ENCODE results near the gene ZBTB7A.

The ZBTB7A gene

GRCh38 chr19:4065430-4066175 lies 1.1 kb downstream of the ZBTB7A start:
- Histone ChIP-seq H3K9me3 (ENCODE audit: control insufficient read depth in 2 of 2, low read length in 2 of 2) (no peaks in the 10 kb centered on the region), H3K27me3 (ENCODE audit: control insufficient read depth in 1 of 2, insufficient read depth in 2 of 2, low read length in 2 of 2) (no peaks in the 10 kb centered on the region), H3K9ac (ENCODE audit: low read length in 2 of 2) (no peak overlapping the region), H3K27ac (ENCODE audit: low read length) (no peak overlapping the region), H3K36me3 (ENCODE audit: control insufficient read depth in 2 of 2, insufficient read depth in 2 of 2, low read length in 2 of 2) (peaks cover 0 to 2% of the 10 kb centered on the region in 2 donors), H3K4me3 (ENCODE audit: low read length in 2 of 2) (peak overlapping the region in 1 of 2 donors; percentile 80), H3K4me1 (ENCODE audit: control insufficient read depth, insufficient read depth, low read length) (peaks cover 47% of the 10 kb centered on the region)

GRCh38 chr19:4064496-4065260 lies 2.0 kb downstream of the ZBTB7A start:
- Histone ChIP-seq H3K27ac (ENCODE audit: low read length) (peak overlapping the region; percentile 90), H3K4me1 (ENCODE audit: control insufficient read depth, insufficient read depth, low read length) (peaks cover 56% of the 10 kb centered on the region)

DNA sequence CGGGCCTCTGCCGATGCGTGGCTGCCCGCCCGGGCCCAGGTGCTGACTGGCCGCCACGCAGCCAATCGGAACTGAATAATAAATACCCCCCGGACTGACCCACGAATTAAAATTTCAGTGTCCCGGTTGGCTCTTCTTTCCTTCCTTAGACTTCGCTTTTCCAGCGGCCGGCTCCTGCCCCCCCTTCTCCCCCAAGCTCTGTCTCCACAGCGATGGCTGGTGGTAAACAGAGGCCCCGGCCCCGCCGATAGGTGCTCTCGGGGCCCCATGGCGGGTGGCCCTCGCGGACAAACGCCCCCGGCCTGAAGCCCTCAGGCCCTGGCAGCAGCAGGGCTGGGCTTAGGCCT lies 2.6 kb downstream of the ZBTB7A start:
- H3K27ac ChIP-seq (ENCODE audit: low read length), result peak overlapping the region; percentile 90
- peak overlapping the region; percentile 80 for H3K4me3 ChIP-seq (ENCODE audit: low read length in 2 of 2)
- peaks cover 0 to 2% of the 10 kb centered on the region in 2 donors for H3K36me3 ChIP-seq (ENCODE audit: control insufficient read depth in 2 of 2, insufficient read depth in 2 of 2, low read length in 2 of 2)
- peaks cover 62% of the 10 kb centered on the region for H3K4me1 ChIP-seq (ENCODE audit: control insufficient read depth, insufficient read depth, low read length)
- H3K27me3 ChIP-seq (ENCODE audit: control insufficient read depth in 1 of 2, insufficient read depth in 2 of 2, low read length in 2 of 2), result no peaks in the 10 kb centered on the region
- H3K9ac ChIP-seq (ENCODE audit: low read length in 2 of 2), result peak overlapping the region; percentile 79 to 83
- H3K9me3 ChIP-seq (ENCODE audit: control insufficient read depth in 2 of 2, low read length in 2 of 2), result no peaks in the 10 kb centered on the region

More at GRCh38 chr19:4064496-4065260, 2.0 kb downstream of the ZBTB7A start:
- no peaks in the 10 kb centered on the region for H3K9me3 ChIP-seq (ENCODE audit: control insufficient read depth in 2 of 2, low read length in 2 of 2)
- H3K36me3 ChIP-seq (ENCODE audit: control insufficient read depth in 2 of 2, insufficient read depth in 2 of 2, low read length in 2 of 2), result peaks cover 0 to 2% of the 10 kb centered on the region in 2 donors
- H3K27me3 ChIP-seq (ENCODE audit: control insufficient read depth in 1 of 2, insufficient read depth in 2 of 2, low read length in 2 of 2), result no peaks in the 10 kb centered on the region
- H3K4me3 ChIP-seq (ENCODE audit: low read length in 2 of 2), result peak overlapping the region; percentile 80
- peak overlapping the region; percentile 79 to 83 for H3K9ac ChIP-seq (ENCODE audit: low read length in 2 of 2)

DNA sequence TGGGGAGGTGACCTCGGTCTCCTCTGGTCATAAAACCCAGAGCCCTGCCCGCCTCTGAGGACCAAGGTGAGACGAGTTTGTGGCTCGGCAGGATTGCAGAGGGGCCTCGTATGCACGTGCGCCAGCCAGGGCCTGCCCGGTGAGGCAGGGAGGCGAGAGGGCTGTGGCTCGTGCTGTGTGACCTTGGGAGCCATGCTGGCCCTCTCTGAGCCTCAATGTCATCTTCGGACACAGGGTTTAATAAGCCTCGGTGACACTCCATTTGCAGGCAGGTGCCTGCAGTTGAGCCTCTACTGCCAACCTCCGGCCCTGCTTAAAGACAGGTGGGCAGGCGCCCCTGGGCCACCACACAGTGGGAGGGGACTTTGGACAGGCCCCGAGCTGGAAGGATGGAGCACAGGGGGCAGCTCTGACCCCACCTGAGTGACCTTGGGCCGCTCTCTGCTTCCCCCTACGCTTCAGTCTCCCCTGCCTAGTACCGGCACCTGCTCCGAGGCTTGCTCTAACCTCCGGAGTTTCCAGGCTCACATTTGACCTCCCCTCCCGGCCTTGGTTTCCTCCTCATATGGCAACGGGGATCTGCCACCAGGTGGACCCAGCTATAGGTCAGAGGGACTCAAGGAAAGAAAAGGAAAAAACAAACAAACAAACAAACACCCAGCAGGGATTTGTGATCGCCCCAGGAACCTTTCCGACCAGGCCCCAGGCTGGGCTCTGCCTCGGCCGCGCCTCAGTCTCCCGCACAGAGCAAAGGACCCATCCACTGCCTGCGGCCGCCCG lies 3.1 kb downstream of the ZBTB7A start:
- Histone ChIP-seq H3K4me3 (ENCODE audit: low read length in 2 of 2) (peak overlapping the region; percentile 80), H3K9me3 (ENCODE audit: control insufficient read depth in 2 of 2, low read length in 2 of 2) (no peaks in the 10 kb centered on the region), H3K27me3 (ENCODE audit: control insufficient read depth in 1 of 2, insufficient read depth in 2 of 2, low read length in 2 of 2) (no peaks in the 10 kb centered on the region), H3K4me1 (ENCODE audit: control insufficient read depth, insufficient read depth, low read length) (peaks cover 67% of the 10 kb centered on the region), H3K36me3 (ENCODE audit: control insufficient read depth in 2 of 2, insufficient read depth in 2 of 2, low read length in 2 of 2) (peaks cover 0 to 2% of the 10 kb centered on the region in 2 donors), H3K9ac (ENCODE audit: low read length in 2 of 2) (peak overlapping the region; percentile 79 to 83), H3K27ac (ENCODE audit: low read length) (peak overlapping the region; percentile 90)

DNA sequence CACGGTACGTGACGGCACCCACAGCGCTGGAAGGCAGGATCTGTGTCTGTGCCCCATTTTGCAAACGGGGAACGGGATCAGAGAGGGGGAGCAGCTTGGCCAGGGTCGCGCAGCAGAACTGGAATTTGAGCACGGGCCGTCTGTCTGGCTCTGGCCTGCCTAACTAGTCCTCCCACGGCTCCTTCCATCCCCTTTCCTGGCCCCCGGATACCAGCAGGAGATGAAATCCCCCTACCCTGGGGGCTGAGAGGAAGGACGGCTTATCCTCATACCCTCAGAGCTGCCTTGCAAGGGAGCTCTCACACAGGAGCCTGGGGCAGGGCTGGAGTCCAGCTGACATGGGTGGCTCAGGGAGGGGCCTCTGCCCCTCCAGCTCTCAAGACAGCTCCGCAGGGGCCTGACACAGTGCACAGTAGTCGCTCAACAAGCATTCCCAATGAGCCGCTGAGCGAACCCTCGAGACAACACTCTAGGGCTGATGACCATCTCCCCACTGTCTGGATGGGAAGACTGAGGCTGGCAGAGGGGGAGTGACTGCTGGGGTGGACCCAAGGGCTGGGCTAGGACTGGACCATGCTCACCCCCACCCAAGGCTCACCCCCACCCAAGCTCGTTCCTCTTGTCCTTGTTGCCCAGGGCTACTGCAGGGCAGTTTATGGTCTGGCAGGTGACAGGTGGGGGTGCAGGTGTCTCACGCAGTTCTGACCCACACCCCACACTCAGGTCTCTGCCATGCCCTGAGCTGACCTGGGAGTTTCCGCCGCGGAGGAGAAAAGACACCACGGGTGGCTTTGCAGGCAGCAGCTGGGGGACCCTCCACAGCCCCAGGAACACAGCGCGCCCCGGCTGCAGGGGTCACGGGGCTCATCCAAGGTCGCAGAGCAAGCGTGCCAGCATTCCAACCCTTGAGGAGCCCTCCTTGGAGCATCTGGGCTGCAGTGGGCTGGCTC lies 4.0 kb downstream of the ZBTB7A start:
- Histone ChIP-seq H3K27ac (ENCODE audit: low read length) (peak overlapping the region; percentile 90), H3K27me3 (ENCODE audit: control insufficient read depth in 1 of 2, insufficient read depth in 2 of 2, low read length in 2 of 2) (no peaks in the 10 kb centered on the region), H3K9me3 (ENCODE audit: control insufficient read depth in 2 of 2, low read length in 2 of 2) (no peaks in the 10 kb centered on the region), H3K4me3 (ENCODE audit: low read length in 2 of 2) (peak overlapping the region; percentile 80), H3K9ac (ENCODE audit: low read length in 2 of 2) (peak overlapping the region in 1 of 2 donors; percentile 83), H3K36me3 (ENCODE audit: control insufficient read depth in 2 of 2, insufficient read depth in 2 of 2, low read length in 2 of 2) (peaks cover 0 to 2% of the 10 kb centered on the region in 2 donors), H3K4me1 (ENCODE audit: control insufficient read depth, insufficient read depth, low read length) (peaks cover 68% of the 10 kb centered on the region)

GRCh38 chr19:4061683-4062418 lies 4.8 kb downstream of the ZBTB7A start:
- Histone ChIP-seq H3K9ac (ENCODE audit: low read length in 2 of 2) (peak overlapping the region; percentile 60 to 69), H3K9me3 (ENCODE audit: control insufficient read depth in 2 of 2, low read length in 2 of 2) (no peaks in the 10 kb centered on the region), H3K27ac (ENCODE audit: low read length) (peak overlapping the region; percentile 90), H3K4me3 (ENCODE audit: low read length in 2 of 2) (peak overlapping the region; percentile 49 to 80), H3K27me3 (ENCODE audit: control insufficient read depth in 1 of 2, insufficient read depth in 2 of 2, low read length in 2 of 2) (no peaks in the 10 kb centered on the region), H3K36me3 (ENCODE audit: control insufficient read depth in 2 of 2, insufficient read depth in 2 of 2, low read length in 2 of 2) (peaks cover 0 to 2% of the 10 kb centered on the region in 2 donors), H3K4me1 (ENCODE audit: control insufficient read depth, insufficient read depth, low read length) (peaks cover 68% of the 10 kb centered on the region)

- H3K9ac ChIP-seq (ENCODE audit: low read length in 2 of 2), result peak overlapping the region; percentile 60 to 69
Observed at GRCh38 chr19:4061178-4061682, 5.5 kb downstream of the ZBTB7A start.

DNA sequence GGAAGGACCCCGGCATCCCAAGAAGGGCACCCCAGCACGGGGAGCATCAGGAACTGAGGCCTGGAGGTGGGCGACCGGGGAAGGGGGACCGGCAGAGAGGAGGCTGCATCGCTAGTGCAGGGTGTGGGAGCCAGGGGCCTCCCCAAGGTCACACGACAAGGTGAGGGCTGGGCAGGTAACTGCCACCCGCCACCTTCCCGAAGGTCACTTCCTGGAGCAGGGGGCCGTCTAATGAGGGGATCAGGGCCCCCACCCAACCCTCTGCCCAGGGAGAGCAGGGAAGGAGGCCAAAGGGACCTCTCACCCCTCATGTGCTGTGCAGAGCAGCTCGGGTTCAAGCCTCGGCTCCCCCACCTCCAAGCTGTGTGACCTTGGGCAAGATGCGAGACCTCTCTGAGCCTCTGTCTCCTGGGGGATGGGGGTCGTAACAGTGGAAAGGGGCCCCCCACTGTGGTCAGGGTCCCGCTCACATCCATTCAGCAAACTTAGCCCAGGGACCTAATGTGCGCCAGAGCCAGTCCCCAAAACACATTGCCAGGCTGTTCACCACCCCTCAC lies 6.0 kb downstream of the ZBTB7A start:
- no peaks in the 10 kb centered on the region for H3K27me3 ChIP-seq (ENCODE audit: control insufficient read depth in 1 of 2, insufficient read depth in 2 of 2, low read length in 2 of 2)
- peaks cover 73% of the 10 kb centered on the region for H3K4me1 ChIP-seq (ENCODE audit: control insufficient read depth, insufficient read depth, low read length)
- H3K9ac ChIP-seq (ENCODE audit: low read length in 2 of 2), result peak overlapping the region; percentile 60 to 69
- peak overlapping the region; percentile 43 to 80 for H3K4me3 ChIP-seq (ENCODE audit: low read length in 2 of 2)
- no peaks in the 10 kb centered on the region for H3K9me3 ChIP-seq (ENCODE audit: control insufficient read depth in 2 of 2, low read length in 2 of 2)
- peak overlapping the region; percentile 90 for H3K27ac ChIP-seq (ENCODE audit: low read length)
- H3K36me3 ChIP-seq (ENCODE audit: control insufficient read depth in 2 of 2, insufficient read depth in 2 of 2, low read length in 2 of 2), result peaks cover 2 to 3% of the 10 kb centered on the region in 2 donors

More at GRCh38 chr19:4061178-4061682, 5.5 kb downstream of the ZBTB7A start:
- Histone ChIP-seq H3K4me1 (ENCODE audit: control insufficient read depth, insufficient read depth, low read length) (peaks cover 68% of the 10 kb centered on the region), H3K36me3 (ENCODE audit: control insufficient read depth in 2 of 2, insufficient read depth in 2 of 2, low read length in 2 of 2) (peaks cover 0 to 2% of the 10 kb centered on the region in 2 donors), H3K27me3 (ENCODE audit: control insufficient read depth in 1 of 2, insufficient read depth in 2 of 2, low read length in 2 of 2) (no peaks in the 10 kb centered on the region), H3K9me3 (ENCODE audit: control insufficient read depth in 2 of 2, low read length in 2 of 2) (no peaks in the 10 kb centered on the region), H3K4me3 (ENCODE audit: low read length in 2 of 2) (peak overlapping the region; percentile 49 to 80), H3K27ac (ENCODE audit: low read length) (peak overlapping the region; percentile 90)
